Left cardiac atrium (tissue), 4 donors: ENCODE results near the gene MMP12. TPM values are rescaled to one million over a fixed set of nuclear protein-coding genes. Genes with fewer than 3 reads are reported as not detected.

Experiments
- ATAC-seq, 2 donors: fragments of 200-7000 bp; cut with Tn5 transposase; one replicate each; pipeline ENCODE4 v1.9.1; 2020; ENCODE audit warnings: mild to moderate bottlenecking in 2 of 2, moderate library complexity in 2 of 2
- DNase-seq: peaks from one replicate; pipeline ENCODE4 v3.0.0-alpha.2; 2020
- intact Hi-C, 2 donors: fragments of 100-400 bp; cut with DNase I; formaldehyde crosslinking; loops; one replicate each; pipeline versions ENCODE4 v1.14.1 to v1.15.1; 2022 to 2023
- total RNA-seq, 2 donors: library from RNA; stranded (reverse); fragmentation: NEBNext Ultra II Directional; extraction: Animal tissue kit (Norgen Biotek cat#: 25700); gene quantifications; one replicate each; pipeline ENCODE4 v1.2.1, GENCODE V29; 2021
- donor health status: DM: no; HTN: yes; CAD: no.
- donor health status: DM: no; HTN: yes; CAD: no; lungs with severe emphysema.
- donor health status: DM: yes; HTN: yes; CAD: no.
- donor health status: Dilated cardiomyopathy.

MMP12 gene
- total RNA-seq, 2 donors from 2014 or later, result not detected

GRCh38 chr11:102813484-102813883 lies 61.3 kb downstream of the MMP12 start:
- ATAC-seq, result no peak
- intact Hi-C loops, result no loop called here
- no peak for DNase-seq

Other genes with a start within 250 kb of the MMP12 start
- gene MMP20, start 249.7 kb downstream of the MMP12 start, total RNA-seq, result not detected
- gene MMP27, start 169.2 kb downstream of the MMP12 start, total RNA-seq, result not detected
- under 1 TPM in 1 of 2 donors, not detected in 1; 0.37 TPM for gene MMP8, start 150.0 kb downstream of the MMP12 start, total RNA-seq
- not detected for gene MMP10, start 94.4 kb downstream of the MMP12 start, total RNA-seq
- gene MMP1, start 76.8 kb downstream of the MMP12 start, total RNA-seq, result under 1 TPM; 0.15 to 0.21 TPM
- not detected for gene MMP3, start 31.4 kb downstream of the MMP12 start, total RNA-seq
- gene MMP13, start 80.8 kb upstream of the MMP12 start, total RNA-seq, result not detected
- gene DCUN1D5, start 217.2 kb upstream of the MMP12 start, total RNA-seq, result 10 to 100 TPM; 18.5 to 25.4 TPM
- gene DYNC2H1, start 234.4 kb upstream of the MMP12 start, total RNA-seq, result 1 to 10 TPM; 6.5 to 7.2 TPM